ENCODE measurements around the gene TSPAN9.

- TF ChIP-seq PCBP2 (IDR thresholded peaks at IDR 0.05; ENCODE audit: low read depth, low read length, poor library complexity, severe bottlenecking) (no peak), ZHX1 (conservative IDR thresholded peaks at IDR 0.05; ENCODE audit: low read length) (no peak), VEZF1 (CRISPR knock-in tag; IDR thresholded peaks at IDR 0.05) (no peak), EZH2 (IDR thresholded peaks at IDR 0.05; ENCODE audit: borderline replicate concordance, low read depth, low read length) (no peak), E2F1 (CRISPR knock-in tag; IDR thresholded peaks at IDR 0.05) (no peak), ZZZ3 (IDR thresholded peaks at IDR 0.05) (no peak), CBX1 (IDR thresholded peaks at IDR 0.05; ENCODE audit: low read depth) (no peak), HDAC2 (IDR thresholded peaks at IDR 0.05) (no peak), NONO (IDR thresholded peaks at IDR 0.05; ENCODE audit: low read depth in 2 of 2, low read length in 1 of 2) (no peak), BRF1 (IDR thresholded peaks at IDR 0.05; ENCODE audit: borderline replicate concordance, extremely low read depth, insufficient read length) (no peak)
These were observed 99.6 kb downstream of the TSPAN9 start for GRCh38 chr12:3176754-3177153.

Data from K562 (cell line).